CD14-positive monocyte (primary cell): ENCODE data around the gene GOT2. TPM values are rescaled to one million over a fixed set of nuclear protein-coding genes. Genes with fewer than 3 reads are reported as not detected.
"Not testable (repeated sequence)": the region's sequence is repeated elsewhere in the genome, so short reads cannot be mapped to it uniquely, and the experiment has no call there.

Source experiments
- DNase-seq, 3 donors: peaks; one replicate each; pipeline ENCODE4 v3.0.0-alpha.2; 2011 to 2022
- H2AFZ ChIP-seq: 2 replicates; pipeline ENCODE4 v1.6.0; 2012; ENCODE audit warnings: mild to moderate bottlenecking, low read depth, low read length, inconsistent platforms; ENCODE audit not compliant: insufficient read depth, poor library complexity, severe bottlenecking
- H3K27ac ChIP-seq, 2 donors: 1 replicate in 1 of 2; 2 replicates in 1 of 2; pipeline ENCODE4 v1.5.1; 2012 to 2013; ENCODE audit warnings: low read length in 2 of 2, control low read depth in 1 of 2, inconsistent platforms in 1 of 2, low read depth in 1 of 2, mild to moderate bottlenecking in 1 of 2
- H3K27me3 ChIP-seq, 2 donors: one replicate each; pipeline versions ENCODE4 v1.6.0 to v1.6.1; 2011 to 2013; ENCODE audit warnings: low read length in 2 of 2; ENCODE audit not compliant: control insufficient read depth in 2 of 2, insufficient read depth in 2 of 2
- H3K36me3 ChIP-seq, 2 donors: replicated peaks in 1 of 2; 1 replicate in 1 of 2; 2 replicates in 1 of 2; pipeline versions ENCODE4 v1.5.1 to v1.6.1; 2012 to 2013; ENCODE audit warnings: low read length in 2 of 2, control low read depth in 1 of 2, inconsistent platforms in 1 of 2, mild to moderate bottlenecking in 1 of 2; ENCODE audit not compliant: insufficient read depth in 2 of 2, control insufficient read depth in 1 of 2
- H3K4me1 ChIP-seq, 2 donors: 1 replicate in 1 of 2; 2 replicates in 1 of 2; pipeline versions ENCODE4 v1.5.1 to v1.6.1; 2012 to 2013; ENCODE audit warnings: low read length in 2 of 2, control low read depth in 1 of 2, inconsistent platforms in 1 of 2, mild to moderate bottlenecking in 1 of 2, moderate library complexity in 1 of 2; ENCODE audit not compliant: insufficient read depth in 2 of 2, control insufficient read depth in 1 of 2
- H3K4me2 ChIP-seq: replicated peaks from 2 replicates; pipeline ENCODE3; 2012; ENCODE audit warnings: low read length, moderate library complexity, mild to moderate bottlenecking; ENCODE audit not compliant: poor library complexity, severe bottlenecking; ENCODE audit errors: extremely low read depth
- H3K4me3 ChIP-seq, 3 experiments: fragments of 200-600 bp in 1 of 3; sonication (generic) in 1 of 3; replicated peaks in 1 of 3; 1 replicate in 2 of 3; 2 replicates in 1 of 3; pipeline ENCODE4 v1.5.1; 2011 to 2013; ENCODE audit warnings: low read length in 3 of 3, mild to moderate bottlenecking in 3 of 3, control low read depth in 2 of 3, low read depth in 2 of 3, inconsistent platforms in 1 of 3, moderate library complexity in 1 of 3
- H3K79me2 ChIP-seq: 2 replicates; pipeline ENCODE4 v1.6.0; 2012; ENCODE audit warnings: mild to moderate bottlenecking, control low read depth, inconsistent platforms, low read length, moderate library complexity; ENCODE audit not compliant: insufficient read depth
- H3K9ac ChIP-seq: 2 replicates; pipeline ENCODE4 v1.6.0; 2017; ENCODE audit warnings: low read length, mild to moderate bottlenecking; ENCODE audit not compliant: insufficient read depth, poor library complexity, severe bottlenecking
- H3K9me3 ChIP-seq, 2 donors: replicated peaks in 1 of 2; 1 replicate in 1 of 2; 2 replicates in 1 of 2; pipeline versions ENCODE4 v1.5.1 to v1.6.1; 2012 to 2013; ENCODE audit warnings: low read length in 2 of 2, control low read depth in 1 of 2; ENCODE audit not compliant: control insufficient read depth in 1 of 2, insufficient read depth in 1 of 2
- H4K20me1 ChIP-seq: 2 replicates; pipeline ENCODE4 v1.6.0; 2012; ENCODE audit warnings: mild to moderate bottlenecking, low read length, control low read depth, moderate library complexity; ENCODE audit not compliant: insufficient read depth
- H3K27ac Mint-ChIP-seq, 7 donors: one replicate each; pipeline ENCODE4 v1.8.0; 2020; ENCODE audit warnings: mild to moderate bottlenecking in 7 of 7, mixed read lengths in 7 of 7, moderate library complexity in 6 of 7, inconsistent platforms in 2 of 7
- H3K27me3 Mint-ChIP-seq, 3 donors: one replicate each; pipeline ENCODE4 v1.8.0; 2021 to 2022; ENCODE audit warnings: low read depth in 3 of 3, mild to moderate bottlenecking in 3 of 3, mixed read lengths in 3 of 3, moderate library complexity in 3 of 3, inconsistent platforms in 1 of 3
- H3K36me3 Mint-ChIP-seq, 2 donors: one replicate each; pipeline ENCODE4 v1.8.0; 2020; ENCODE audit warnings: mixed read lengths in 2 of 2, inconsistent platforms in 1 of 2, mild to moderate bottlenecking in 1 of 2
- H3K4me1 Mint-ChIP-seq: one replicate; pipeline ENCODE4 v1.8.0; 2020; ENCODE audit warnings: mild to moderate bottlenecking, mixed read lengths
- H3K4me3 Mint-ChIP-seq, 2 donors: one replicate each; pipeline ENCODE4 v1.8.0; 2020; ENCODE audit warnings: mild to moderate bottlenecking in 2 of 2, mixed read lengths in 2 of 2, moderate library complexity in 1 of 2
- H3K9me3 Mint-ChIP-seq, 7 donors: one replicate each; pipeline ENCODE4 v1.8.0; 2020 to 2022; ENCODE audit warnings: mixed read lengths in 7 of 7, mild to moderate bottlenecking in 6 of 7, moderate library complexity in 6 of 7, inconsistent platforms in 2 of 7
- WGBS: methylation state at CpG from one replicate; pipeline ENCODE4 v1.1.5; 2013; ENCODE audit warnings: missing lambda C conversion rate; ENCODE audit not compliant: insufficient coverage; 5-methylcytosine and 5-hydroxymethylcytosine counted together
- intact Hi-C, 2 donors: fragments of 100-400 bp; cut with micrococcal nuclease; formaldehyde crosslinking; loops; one replicate each; pipeline versions ENCODE4 v1.15.0 to v1.15.1; 2023
- polyA plus RNA-seq, 3 donors: library from polyadenylated mRNA; depleted of rRNA in 1 of 3; unstranded in 2 of 3; stranded (reverse) in 1 of 3; fragments of 300-500 nt in 2 of 3; fragments of >200 nt in 1 of 3; fragmentation: Illumina TruSeq in 2 of 3; gene quantifications; 1 replicate in 2 of 3; 2 replicates in 1 of 3; pipeline ENCODE4 v1.2.3, GENCODE V29; 2012 to 2021
- TF ChIP-seq, protein P1 (sequence below): fragments of 200-600 bp; IDR thresholded peaks from one replicate; pipeline ENCODE4 v1.8.0; 2022; ENCODE audit warnings: antibody characterized with exemption, mild to moderate bottlenecking

Gene GOT2
- polyA plus RNA-seq, 3 donors = 14.9 to 35.8 (median 30.1) TPM

- Mint-ChIP-seq H3K4me3 (no peak overlapping the region), H3K4me1 (no peaks in the 10 kb centered on the region), H3K36me3 (no peaks in the 10 kb centered on the region), H3K27ac (no peak overlapping the region), H3K9me3 (peaks cover 0 to 5% (median 2%) of the 10 kb centered on the region in 7 donors), H3K27me3 (peaks cover 1 to 4% (median 3%) of the 10 kb centered on the region in 3 donors)
- H3K27me3 ChIP-seq = no peaks in the 10 kb centered on the region
- intact Hi-C loops = no loop called here
- TF ChIP-seq, protein P1, sequence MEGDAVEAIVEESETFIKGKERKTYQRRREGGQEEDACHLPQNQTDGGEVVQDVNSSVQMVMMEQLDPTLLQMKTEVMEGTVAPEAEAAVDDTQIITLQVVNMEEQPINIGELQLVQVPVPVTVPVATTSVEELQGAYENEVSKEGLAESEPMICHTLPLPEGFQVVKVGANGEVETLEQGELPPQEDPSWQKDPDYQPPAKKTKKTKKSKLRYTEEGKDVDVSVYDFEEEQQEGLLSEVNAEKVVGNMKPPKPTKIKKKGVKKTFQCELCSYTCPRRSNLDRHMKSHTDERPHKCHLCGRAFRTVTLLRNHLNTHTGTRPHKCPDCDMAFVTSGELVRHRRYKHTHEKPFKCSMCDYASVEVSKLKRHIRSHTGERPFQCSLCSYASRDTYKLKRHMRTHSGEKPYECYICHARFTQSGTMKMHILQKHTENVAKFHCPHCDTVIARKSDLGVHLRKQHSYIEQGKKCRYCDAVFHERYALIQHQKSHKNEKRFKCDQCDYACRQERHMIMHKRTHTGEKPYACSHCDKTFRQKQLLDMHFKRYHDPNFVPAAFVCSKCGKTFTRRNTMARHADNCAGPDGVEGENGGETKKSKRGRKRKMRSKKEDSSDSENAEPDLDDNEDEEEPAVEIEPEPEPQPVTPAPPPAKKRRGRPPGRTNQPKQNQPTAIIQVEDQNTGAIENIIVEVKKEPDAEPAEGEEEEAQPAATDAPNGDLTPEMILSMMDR = no peak
- no peak for DNase-seq
- no peak overlapping the region for H3K27ac ChIP-seq
- no peaks in the 10 kb centered on the region for H3K79me2 ChIP-seq
- no CpG with 5 or more reads among the region's 3 CpGs for WGBS
- no peaks in the 10 kb centered on the region for H3K9me3 ChIP-seq
- H3K4me1 ChIP-seq = no peaks in the 10 kb centered on the region
- no peak overlapping the region for H3K4me2 ChIP-seq
- no peaks in the 10 kb centered on the region for H3K36me3 ChIP-seq
- no peaks in the 10 kb centered on the region for H4K20me1 ChIP-seq
- no peak overlapping the region for H3K9ac ChIP-seq
- H2AFZ ChIP-seq = no peak overlapping the region
- H3K4me3 ChIP-seq = no peak overlapping the region
These were observed 7.0 kb upstream of the GOT2 start for GRCh38 chr16:58741166-58741565.

DNA sequence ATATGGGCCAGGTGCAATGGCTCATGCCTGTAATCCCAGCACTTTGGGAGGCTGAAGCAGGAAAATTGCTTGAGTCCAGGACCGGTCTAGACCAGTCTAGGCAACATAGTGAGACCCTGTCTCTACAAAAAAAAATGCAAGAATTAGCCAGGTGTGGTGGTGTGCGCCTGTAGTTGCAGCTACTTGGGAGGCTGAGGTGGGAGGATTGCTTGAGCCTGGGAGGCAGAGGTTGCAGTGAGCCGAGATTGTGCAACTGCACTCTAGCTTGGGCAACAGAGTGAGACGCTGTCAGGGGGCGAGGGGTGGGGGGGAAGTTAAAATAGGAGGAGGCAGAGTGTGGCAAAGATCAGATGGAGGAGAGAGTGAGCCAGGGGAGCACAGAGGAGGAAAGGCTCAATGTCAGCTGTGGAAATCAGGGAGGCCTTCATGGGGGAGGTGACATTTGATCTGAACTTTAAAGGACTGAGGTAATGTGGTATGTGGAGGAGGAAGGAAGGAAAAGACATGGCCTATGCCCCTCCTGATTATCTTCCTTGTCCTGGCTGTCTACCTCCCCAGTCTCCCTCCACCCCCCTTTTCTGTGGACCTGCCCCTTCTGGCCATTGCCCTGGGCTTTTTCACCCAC is 4.7 kb upstream of the GOT2 start:
- Mint-ChIP-seq H3K36me3 (no peaks in the 10 kb centered on the region), H3K9me3 (peaks cover 0 to 5% (median 2%) of the 10 kb centered on the region in 7 donors), H3K27ac (peak overlapping the region in 1 of 7 donors; percentile 28), H3K4me1 (peaks cover 8% of the 10 kb centered on the region), H3K4me3 (no peak overlapping the region), H3K27me3 (peaks cover 0 to 3% (median 3%) of the 10 kb centered on the region in 3 donors)
- 58% methylated on average over 5 of the region's 5 CpGs for WGBS
- H3K36me3 ChIP-seq = no peaks in the 10 kb centered on the region
- peaks cover 1 to 3% of the 10 kb centered on the region in 2 donors for H3K4me1 ChIP-seq
- no peak overlapping the region for H3K27ac ChIP-seq
- no peaks in the 10 kb centered on the region for H3K9me3 ChIP-seq
- intact Hi-C loops = no loop called here
- no peaks in the 10 kb centered on the region for H4K20me1 ChIP-seq
- no peak overlapping the region for H3K4me2 ChIP-seq
- peaks cover 2% of the 10 kb centered on the region for H3K79me2 ChIP-seq
- H3K27me3 ChIP-seq = no peaks in the 10 kb centered on the region
- no peak overlapping the region for H3K9ac ChIP-seq
- H3K4me3 ChIP-seq = no peak overlapping the region
- TF ChIP-seq, protein P1 = no peak
- no peak for DNase-seq
- no peak overlapping the region for H2AFZ ChIP-seq

GRCh38 chr16:58736341-58736740 is 2.2 kb upstream of the GOT2 start:
- intact Hi-C loops, H4K20me1 ChIP-seq, H3K9me3 ChIP-seq, H3K27me3 ChIP-seq, H3K9me3 Mint-ChIP-seq, H2AFZ ChIP-seq, H3K27ac Mint-ChIP-seq, H3K27ac ChIP-seq, H3K36me3 Mint-ChIP-seq, H3K4me3 Mint-ChIP-seq, H3K4me2 ChIP-seq, H3K9ac ChIP-seq, H3K27me3 Mint-ChIP-seq, H3K4me3 ChIP-seq, DNase-seq, H3K36me3 ChIP-seq: not testable (repeated sequence)
- Histone ChIP-seq H3K79me2 (peaks cover 18% of the 10 kb centered on the region), H3K4me1 (peaks cover 8 to 13% of the 10 kb centered on the region in 2 donors)
- WGBS = 100% methylated on average over 1 of the region's 3 CpGs
- H3K4me1 Mint-ChIP-seq = peaks cover 17% of the 10 kb centered on the region
